OCI-LY7 (cell line): ENCODE results near the gene MID1.

Experiments used
- CTCF ChIP-seq: fragments of 200-600 bp; sonication (generic); conservative IDR thresholded peaks from 2 replicates; pipeline ENCODE4 v1.5.1; 2014; ENCODE audit warnings: mild to moderate bottlenecking, antibody characterized with exemption, low read length, moderate library complexity, mixed read lengths
- EZH2phosphoT487 ChIP-seq: fragments of 200-600 bp; sonication (generic); IDR thresholded peaks from 2 replicates; pipeline ENCODE4 v1.6.1; 2018; ENCODE audit warnings: low read depth, borderline replicate concordance, mild to moderate bottlenecking, mixed run types, antibody characterized with exemption, low read length, moderate library complexity, mixed read lengths

- TF ChIP-seq CTCF = no peak
- no peak for TF ChIP-seq EZH2phosphoT487
Measured at GRCh38 chrX:10429908-10430307, 190.5 kb downstream of the MID1 start.
